Retina (tissue), 1 donor: ENCODE measurements around the gene MAU2.

Experiments
- DNase-seq: peaks from one replicate; pipeline ENCODE4 v3.0.0-alpha.2; 2016

The MAU2 gene, protein sequence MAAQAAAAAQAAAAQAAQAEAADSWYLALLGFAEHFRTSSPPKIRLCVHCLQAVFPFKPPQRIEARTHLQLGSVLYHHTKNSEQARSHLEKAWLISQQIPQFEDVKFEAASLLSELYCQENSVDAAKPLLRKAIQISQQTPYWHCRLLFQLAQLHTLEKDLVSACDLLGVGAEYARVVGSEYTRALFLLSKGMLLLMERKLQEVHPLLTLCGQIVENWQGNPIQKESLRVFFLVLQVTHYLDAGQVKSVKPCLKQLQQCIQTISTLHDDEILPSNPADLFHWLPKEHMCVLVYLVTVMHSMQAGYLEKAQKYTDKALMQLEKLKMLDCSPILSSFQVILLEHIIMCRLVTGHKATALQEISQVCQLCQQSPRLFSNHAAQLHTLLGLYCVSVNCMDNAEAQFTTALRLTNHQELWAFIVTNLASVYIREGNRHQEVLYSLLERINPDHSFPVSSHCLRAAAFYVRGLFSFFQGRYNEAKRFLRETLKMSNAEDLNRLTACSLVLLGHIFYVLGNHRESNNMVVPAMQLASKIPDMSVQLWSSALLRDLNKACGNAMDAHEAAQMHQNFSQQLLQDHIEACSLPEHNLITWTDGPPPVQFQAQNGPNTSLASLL

DNA sequence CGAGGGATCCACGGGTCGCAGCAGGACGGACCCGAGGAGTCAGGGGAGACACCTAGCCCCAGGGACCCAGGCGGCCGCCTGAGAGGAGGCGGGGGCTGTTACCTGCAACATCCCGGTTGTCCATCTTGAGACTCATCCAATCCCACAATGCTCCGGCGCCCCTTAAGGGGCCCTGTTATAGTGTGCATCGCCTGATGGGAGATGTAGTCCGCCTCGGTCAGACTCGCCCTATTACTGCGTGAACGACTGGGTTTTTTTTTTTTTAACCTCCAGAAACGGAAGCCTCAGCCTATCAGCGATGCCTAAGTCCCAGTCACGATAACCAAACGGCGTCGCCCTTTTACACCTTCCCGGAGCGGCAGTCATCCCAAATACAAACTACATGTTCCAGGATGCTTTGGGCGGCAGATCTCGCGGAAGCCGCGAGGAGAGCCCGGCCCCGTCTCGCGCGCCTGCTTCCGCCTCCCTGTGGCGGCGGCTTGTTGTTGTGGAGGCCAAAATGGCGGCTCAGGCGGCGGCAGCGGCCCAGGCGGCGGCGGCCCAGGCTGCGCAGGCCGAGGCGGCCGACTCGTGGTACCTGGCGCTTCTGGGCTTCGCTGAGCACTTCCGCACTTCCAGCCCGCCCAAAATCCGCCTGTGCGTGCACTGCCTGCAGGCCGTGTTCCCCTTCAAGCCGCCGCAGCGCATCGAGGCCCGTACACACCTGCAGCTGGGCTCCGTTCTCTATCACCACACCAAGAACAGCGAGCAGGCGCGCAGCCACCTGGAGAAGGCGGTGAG lies at the start of gene MAU2, which contains the start of gene SUGP1:
TSS of gene MAU2 (plus strand) at position 469 of the 780 bp plus-strand sequence. CDS start at position 500, 31 bp downstream.
TSS of gene SUGP1 (minus strand) at position 149 of the 780 bp plus-strand sequence. CDS start at position 136, 13 bp downstream.
- DNase-seq, result peak; percentile 99

DNA sequence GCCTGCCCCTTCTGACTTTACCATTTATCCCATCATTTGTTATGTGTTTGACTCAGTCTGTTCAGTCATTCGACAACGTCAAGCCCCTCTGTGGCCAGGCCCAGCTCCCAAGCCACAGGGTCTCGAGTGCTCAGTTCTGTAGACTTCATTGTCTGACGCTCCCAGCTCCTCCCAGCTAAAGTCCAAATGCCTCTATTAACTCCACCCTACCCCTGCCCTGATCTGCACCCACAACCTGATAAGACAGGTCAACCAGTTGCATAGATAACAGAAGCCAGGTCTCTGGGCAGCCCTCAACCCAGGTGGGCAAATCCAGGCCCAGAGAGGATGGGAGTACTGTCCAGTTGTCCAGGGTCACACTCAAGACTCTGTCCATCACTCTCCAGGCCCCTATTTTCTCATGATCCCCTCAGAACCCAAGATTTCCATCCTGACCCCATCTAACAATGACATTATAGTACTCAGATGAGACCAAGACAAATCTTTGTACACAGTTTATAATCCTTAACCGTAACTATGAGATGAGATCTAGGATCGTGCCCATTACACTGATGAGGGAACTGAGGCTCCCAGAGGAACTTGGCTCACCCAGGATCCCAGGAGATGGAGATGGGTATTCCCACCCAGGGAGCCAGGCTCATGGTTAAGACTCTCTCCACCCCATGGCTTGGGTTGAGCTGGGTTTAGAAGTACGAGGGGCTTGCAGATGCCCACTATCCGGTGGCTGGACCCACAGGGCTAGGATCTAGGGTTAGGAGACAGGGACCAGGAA lies 48.6 kb upstream of the MAU2 start:
- DNase-seq, result no peak

DNA sequence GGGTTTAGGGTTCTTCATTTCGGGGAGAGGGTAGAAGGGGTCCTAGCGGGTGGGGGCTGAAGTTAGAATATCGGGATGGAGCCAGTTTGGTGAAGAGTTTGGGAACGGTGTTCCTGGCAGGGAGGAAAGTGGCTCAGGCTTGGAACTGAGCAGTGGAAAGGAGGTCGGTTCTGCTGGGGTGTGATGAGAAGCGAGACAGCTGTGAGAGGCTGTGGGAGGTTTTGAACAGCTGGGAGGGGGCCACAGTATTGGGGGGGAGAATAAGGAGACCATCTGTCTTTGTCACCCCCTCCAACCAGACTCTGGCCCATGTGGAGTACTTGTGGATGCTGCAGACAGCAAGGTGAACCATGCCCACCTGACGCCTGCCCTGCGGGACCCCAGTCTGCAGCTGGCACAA lies 46.5 kb upstream of the MAU2 start:
- DNase-seq, result no peak

DNA sequence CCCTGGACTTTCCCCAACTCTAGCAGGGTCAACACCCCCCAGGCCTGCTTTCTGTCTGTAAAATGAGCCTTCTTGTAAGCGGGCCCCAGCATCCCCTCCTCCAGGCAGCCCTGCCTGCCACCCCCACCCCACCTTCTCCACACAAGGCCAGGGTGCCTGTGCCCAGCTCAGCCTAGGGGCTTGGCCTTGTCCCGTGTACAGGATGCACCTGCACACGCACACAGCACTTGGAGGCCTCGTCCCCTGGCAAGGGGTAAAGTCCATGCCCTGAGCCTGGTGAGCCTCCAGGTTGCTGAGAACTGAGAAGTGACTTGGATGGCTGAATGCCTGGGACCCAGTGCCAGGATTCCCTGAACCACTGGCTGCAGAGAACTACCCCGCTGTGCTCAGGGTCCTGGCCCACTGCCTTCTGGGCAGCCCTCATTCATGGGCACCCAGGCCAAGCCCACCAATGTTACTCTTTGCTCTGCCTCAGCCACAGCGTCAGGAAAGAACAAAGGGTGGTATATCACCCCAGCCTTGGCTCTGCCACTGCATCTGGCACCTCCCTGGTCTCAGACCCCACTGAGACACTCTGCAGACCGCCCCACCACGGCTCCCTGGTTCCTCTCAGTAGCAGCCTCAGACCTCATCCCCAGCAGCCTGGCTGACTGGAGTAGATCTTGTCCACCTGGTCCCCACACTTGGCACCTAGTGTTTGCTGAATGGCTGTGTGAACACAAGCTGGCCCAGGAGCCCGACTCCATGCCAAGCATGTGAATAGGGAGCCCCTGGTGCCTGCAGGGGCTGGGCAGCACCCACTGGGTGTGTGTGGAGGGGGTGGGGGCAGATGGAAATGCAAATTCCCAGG lies 45.7 kb upstream of the MAU2 start:
- no peak for DNase-seq

DNA sequence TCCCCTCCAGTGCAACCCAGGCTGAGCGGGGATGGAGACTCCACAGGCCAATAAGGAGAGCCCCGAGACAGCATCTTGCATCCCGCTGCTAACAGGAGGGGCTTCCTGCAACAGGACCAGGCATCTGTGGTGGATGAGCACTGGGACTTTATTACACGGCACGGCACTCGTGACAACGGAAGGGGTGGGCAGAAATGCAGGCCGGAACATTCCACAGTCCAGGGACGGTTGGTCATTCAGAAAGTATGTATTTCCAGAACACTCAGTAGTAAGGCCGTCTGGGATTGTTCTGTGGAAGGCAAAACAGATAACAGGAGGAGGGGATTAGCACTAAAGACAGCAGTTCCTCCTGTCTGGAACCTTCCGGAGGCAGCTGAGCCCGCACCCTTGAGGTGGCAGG lies 44.2 kb upstream of the MAU2 start:
- no peak for DNase-seq

DNA sequence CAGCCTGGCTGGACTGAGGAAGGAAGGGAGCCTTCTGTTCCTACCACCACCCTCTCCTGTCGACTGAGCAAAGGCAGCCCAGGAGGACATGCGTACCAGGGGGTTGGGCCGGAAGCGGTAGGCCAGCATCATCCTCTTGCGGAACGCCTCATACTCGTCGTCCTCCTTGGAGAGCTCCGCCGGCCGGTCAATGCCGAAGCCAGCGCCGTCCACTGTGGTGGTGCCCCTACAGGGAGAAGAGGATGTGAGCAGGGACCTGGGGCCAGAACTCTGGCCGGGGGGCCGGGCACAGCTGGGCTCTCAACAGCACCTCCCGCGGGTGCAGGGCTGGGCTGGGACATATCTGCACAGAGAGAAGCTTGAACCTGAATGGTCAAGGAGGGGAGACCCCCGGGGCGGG lies 43.8 kb upstream of the MAU2 start:
- DNase-seq, result no peak

DNA sequence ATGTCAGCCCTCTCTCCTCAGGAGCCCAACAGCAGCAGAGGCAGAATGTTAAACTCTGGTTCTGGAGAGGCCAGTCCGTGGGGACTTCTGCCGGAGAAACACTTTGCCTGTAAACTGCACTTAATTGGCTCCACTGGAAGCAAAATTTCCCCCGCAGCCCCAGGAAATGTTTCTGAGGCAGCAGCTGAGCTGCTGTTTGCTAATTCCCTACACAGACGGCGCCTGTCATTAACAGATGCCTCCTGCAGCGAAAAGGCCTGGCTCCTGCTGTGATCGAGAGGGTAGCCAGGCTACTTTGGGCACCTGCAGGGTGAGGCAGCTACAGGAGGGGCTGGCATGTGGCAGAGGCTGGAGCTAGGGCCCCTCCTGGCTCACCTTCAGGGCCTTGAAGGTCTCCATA lies 42.3 kb upstream of the MAU2 start:
- no peak for DNase-seq

DNA sequence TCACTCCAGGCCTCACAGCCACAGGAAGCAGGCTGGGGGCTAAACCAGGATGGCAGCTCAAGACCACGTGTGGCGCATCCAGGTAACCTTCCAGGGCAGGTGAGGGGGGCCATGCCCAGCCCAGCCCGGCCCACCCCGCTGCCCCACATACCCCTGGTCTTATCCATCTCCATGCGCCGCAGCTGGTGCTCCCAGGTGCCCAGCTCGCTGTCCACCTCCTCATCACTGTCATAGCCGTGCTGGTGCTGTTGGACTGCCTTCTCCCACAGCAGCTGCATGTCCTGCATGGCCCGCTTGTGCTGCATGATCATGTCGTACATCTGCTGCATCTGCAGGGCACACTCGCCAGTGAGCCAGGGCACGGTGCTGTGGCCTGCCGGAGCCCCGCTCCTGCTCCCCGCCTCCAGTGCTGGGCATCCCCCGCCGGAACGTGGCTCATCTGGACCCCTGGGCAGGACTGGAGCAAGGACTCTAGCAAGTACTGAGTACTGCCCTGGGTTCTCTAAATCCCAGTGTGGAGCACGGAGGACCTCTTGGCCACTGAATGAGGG lies 41.5 kb upstream of the MAU2 start:
- DNase-seq, result no peak

DNA sequence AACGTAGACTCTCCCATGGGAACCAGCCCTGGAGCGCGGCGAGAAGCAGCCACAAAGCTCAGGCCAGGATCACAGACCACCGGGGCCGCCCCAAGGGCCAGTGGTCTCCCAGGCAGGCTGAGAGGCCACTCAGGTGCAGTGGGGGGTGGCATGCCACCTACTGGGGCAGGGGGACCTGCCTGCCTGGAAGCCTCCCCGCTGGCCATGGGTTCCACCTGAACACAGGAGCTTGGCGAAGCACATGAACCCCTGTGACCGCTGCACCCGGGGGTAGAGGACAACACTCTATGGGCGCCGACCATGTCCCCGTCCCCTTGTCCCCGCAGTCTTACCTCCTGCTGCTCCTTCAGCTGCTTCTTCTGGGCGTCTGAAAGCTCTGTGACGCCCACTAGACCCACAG lies 40.8 kb upstream of the MAU2 start:
- DNase-seq, result no peak

DNA sequence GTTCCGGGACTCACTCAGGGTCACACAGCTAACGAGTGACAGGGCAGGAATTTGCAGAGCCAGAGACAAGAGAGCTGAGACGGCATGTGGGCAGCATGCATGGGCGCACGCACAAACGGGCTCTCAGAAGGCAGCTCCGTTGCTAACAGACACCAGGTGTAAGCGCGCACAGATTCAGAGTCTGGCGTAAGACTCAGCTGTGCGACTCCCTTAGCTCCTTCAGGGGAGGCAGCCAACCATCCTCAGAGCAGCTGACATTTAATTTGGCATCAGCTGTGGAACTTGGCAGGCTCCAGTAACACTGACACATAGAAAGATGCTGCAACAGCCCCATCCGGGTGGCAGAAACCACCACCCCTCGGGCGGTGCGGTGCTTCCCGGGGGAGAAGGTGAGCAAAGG lies 40.1 kb upstream of the MAU2 start:
- DNase-seq, result no peak

DNA sequence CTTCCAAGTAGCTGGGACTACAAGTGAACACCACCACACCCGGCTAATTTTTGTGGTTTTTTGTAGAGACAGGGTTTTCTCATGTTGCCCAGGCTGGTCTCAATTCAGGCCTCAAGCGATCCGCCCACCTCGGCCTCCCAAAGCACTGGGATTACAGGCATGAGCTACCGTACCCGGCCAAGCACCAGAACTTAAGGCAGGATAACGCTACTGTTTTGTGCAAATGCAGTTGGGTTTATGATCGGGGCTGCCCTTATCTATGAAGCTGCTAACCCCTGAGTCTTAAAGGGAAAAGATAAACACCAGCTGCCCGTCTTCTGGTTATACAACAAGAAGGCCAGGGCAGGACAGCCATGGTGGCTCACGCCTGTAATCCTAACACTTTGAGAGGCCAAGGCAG lies 34.9 kb upstream of the MAU2 start:
- no peak for DNase-seq

DNA sequence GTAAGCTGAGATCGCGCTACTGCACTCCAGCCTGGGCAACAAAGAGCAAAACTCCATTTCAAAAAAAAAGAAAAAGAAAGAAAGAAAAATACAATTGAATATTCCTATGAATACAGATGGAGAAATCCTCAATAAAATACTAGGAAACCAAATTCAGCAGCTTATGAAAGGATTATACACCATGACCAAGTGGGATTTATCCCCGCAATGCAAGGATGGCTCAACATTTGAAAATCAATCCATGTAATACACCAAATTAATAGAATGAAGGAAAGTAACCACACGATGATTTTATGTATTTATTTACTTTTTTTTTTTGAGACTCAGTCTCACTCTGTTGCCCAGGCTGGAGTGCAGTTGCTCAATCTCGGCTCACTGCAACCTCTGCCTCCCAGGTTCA lies 28.0 kb upstream of the MAU2 start:
- no peak for DNase-seq

DNA sequence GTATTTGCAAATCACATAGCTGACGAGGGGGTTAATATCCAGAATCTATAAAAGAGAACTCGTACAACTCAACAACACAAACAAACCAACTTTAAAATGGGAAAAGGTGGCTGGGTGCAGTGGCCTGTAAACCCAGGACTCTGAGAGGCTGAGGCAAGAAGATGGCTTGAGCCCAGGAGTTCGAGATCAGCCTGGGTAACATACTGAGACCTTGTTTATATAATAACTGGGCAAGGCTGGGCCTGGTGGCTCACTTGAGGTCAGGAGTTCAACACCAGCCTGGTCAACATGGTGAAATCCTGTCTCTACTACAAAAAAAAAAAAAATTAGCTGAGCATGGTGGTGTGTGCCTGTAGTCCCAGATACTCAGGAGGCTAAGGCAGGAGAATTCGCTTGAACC lies 25.7 kb upstream of the MAU2 start:
- no peak for DNase-seq

DNA sequence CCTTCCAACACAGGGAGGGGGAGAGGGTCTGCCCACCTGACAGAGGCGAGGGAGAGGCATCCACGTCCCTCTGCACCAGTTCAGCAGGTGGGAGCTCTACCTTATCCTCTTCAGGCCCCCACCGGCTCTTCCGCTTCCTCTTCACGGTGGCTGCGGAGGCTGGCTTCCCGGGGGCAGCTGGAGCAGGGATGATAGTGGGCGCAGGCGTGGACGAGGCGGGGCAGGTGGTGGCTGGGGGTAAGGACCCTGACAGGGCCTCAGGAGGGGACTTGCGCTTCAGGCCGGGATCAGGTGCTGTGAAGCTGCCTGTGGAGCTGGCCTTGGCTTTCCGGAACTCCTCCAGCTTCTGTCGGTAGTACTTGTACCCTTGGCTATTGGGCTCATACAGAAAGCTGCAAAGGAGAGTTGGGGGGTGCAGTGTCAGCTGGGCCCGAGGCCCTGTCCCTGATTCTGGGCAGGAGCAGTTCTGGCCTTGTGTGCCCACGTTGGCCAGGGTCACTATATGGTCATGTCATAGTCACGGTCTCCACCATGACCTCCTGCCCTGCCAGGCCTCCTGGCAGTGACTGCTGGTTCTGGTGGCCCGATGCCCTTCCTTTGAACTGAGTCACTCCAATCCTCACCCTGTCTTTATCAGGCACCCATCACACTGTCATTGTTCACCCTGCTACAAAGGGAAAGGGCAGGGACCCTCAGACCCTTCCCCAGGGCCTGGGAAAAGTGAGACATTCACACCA lies 23.5 kb upstream of the MAU2 start:
- DNase-seq, result no peak

DNA sequence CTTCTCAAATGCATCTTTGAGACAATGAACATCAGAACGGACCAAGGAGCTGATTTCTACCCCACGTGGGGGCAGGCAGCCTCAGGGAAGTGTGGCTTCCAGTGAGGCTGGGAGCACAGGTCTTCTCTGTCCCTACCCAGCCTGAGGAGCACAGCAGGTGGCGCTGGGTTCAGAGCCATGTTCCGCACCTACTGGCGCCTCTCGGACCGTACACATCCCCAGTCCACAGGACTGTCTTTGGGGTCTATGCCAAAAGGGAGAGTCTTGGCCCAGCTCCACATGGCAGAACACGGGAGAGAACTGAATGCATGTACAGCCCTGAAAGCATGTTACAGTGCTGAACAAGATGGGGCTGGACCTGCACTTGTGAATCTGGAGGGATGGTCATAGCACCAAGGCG lies 22.9 kb upstream of the MAU2 start:
- no peak for DNase-seq

DNA sequence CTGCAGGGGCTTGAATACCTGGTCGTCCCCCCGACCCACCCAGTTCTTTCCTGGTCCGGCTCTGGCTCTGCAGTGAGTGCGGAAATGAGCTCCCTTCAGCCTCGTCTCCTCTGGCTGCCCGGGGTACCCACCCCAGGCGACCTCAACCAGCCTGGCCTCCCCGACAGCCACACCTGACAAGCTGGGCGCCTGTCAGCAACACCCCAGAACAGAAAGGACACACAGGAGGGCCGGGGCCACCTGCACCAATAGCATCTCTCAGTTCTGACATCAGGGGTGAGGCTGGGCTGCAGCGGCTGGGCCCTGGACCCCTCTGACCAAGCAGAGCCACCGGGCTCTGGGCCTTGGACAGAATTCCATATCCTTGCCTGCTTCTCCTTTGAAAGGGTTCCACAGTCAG lies 20.0 kb upstream of the MAU2 start:
- DNase-seq, result no peak

DNA sequence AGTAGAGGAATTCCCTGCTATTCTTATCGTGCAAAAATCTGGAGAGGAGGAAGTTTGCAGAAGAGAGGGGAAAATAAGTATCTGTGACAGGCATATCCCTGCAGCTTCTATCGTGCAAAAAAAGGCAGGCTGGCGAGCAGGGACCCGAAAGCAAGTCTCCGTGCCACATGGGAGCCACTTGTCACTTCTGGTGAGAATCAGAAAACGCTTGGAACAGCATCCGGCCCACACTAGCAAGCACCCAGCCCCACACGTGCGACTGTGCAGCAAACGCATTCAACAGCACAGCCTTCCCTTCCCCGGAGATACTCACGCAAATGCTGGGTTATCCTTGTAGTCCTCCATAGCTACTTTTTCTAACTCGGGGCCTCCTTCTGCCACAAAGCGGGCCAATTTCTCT lies 17.2 kb upstream of the MAU2 start:
- no peak for DNase-seq

DNA sequence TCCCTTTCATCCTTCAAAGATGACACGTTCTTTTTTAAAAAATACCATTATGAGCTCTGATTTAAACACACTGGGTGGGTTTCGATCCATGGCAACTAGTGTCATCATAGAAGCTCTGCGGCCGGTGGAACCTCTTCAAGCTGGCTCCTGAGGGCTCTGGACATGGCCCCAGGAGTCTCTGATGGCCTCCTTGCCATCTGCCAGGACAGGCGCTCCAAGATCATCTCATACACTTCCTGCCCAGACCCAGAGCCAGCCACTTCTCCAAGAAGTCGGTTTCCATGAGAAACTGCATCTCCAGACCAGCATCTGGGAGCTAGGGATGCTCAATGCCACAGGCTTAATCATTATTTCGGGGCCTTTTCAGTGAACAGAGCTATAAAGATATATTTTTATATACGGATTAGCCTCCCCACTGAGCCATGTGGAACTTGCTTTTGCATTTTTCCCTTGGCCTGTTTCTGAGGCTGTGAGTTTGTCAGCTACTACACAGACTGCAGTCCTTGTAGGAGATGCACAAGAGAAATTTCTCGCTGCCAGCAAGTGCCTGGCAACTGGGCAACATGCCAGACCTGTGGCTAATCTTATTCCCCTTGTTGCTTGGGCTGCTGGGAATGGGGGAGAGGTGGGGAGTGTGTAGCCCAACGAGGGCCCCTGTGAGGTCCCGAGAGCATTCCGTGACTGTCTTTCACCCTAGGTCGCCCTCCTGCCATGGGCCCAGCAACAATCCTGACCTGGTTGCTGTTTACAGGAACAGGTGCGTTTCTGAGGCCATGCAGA lies 16.3 kb upstream of the MAU2 start:
- no peak for DNase-seq

DNA sequence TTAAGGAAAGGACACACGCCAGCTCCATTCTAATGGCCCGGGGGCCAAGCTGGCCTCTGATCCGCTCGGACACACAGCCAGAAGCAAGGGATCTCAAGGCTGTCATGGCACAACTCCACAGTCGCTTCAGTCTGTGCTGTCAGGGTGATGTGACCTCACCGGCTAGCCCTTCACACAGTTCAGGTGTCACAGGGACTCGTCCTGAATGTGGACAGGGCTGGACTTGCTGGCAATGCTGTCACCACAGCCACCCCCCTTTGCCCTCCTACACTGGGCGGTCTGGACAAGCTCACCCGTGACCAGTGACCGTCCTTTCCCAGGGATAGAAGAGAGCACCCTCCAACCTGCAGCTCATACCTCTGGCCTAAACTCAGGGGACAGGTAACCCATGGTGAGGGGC lies 15.6 kb upstream of the MAU2 start:
- DNase-seq, result no peak

DNA sequence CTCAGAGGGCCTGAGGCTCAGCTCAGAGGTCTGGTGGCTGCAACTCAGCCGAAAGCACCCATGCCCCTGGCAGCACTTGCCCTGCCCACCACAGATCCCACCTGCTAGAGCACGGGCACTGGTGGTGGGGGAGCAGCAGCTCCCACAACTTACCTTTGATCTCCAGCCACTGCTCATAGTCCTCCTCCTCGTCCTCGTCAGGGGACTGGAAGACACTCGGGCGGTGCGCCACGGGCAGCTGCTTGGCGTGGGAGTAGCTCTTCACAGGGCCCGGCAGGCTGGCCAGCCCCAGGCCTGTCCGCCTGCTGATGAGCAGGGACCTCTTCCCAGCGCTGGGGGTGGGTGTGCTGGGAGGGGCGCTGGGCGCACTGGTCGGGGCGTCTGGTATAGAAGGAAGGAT lies 14.9 kb upstream of the MAU2 start:
- no peak for DNase-seq
